Mucosa of descending colon (tissue), 3 donors: ENCODE data around the gene TBC1D32. TPM values are rescaled to one million over a fixed set of nuclear protein-coding genes. Genes with fewer than 3 reads are reported as not detected.

Experiments used
- ATAC-seq: fragments of 200-7000 bp; cut with Tn5 transposase; one replicate; pipeline ENCODE4 v1.9.1; 2020; ENCODE audit warnings: mild to moderate bottlenecking, moderate library complexity
- DNase-seq, 3 donors: peaks; one replicate each; pipeline ENCODE4 v3.0.0-alpha.2; 2020
- H3K36me3 ChIP-seq: fragments of 200-600 bp; one replicate; pipeline ENCODE4 v1.8.0; 2021; ENCODE audit warnings: low read depth, mild to moderate bottlenecking
- H3K4me1 ChIP-seq: fragments of 200-600 bp; one replicate; pipeline ENCODE4 v1.8.0; 2021; ENCODE audit warnings: low read depth, mild to moderate bottlenecking
- H3K4me3 ChIP-seq: fragments of 200-600 bp; one replicate; pipeline ENCODE4 v1.8.0; 2021; ENCODE audit warnings: mild to moderate bottlenecking
- H3K9me3 ChIP-seq: fragments of 200-600 bp; one replicate; pipeline ENCODE4 v1.8.0; 2021; ENCODE audit warnings: mild to moderate bottlenecking
- intact Hi-C, 2 donors: fragments of 100-400 bp; cut with DNase I in 1 of 2; cut with micrococcal nuclease in 1 of 2; formaldehyde crosslinking; loops; one replicate each; pipeline versions ENCODE4 v1.11.0 to v1.11.1; 2022; cut with DNase I, micrococcal nuclease
- total RNA-seq, 3 donors: library from RNA; stranded (reverse); fragmentation: NEBNext Ultra II Directional in 2 of 3; extraction: Animal tissue kit (Norgen Biotek cat#: 25700) in 2 of 3; gene quantifications; one replicate each; pipeline versions ENCODE4 v1.2.1 to v1.2.4, GENCODE V29; 2021 to 2023
- TF ChIP-seq, protein P1 (sequence below): fragments of 200-600 bp; IDR thresholded peaks from one replicate; pipeline ENCODE4 v1.8.0; 2022; ENCODE audit warnings: antibody characterized with exemption, mild to moderate bottlenecking
- donor health status: DM: no; HTN: no; CAD: no; lungs with moderate emphysema.
- donor health status: DM: no; HTN: no; CAD: no.
- donor health status: DM: no; HTN: yes; CAD: no.

Gene TBC1D32
- total RNA-seq, 3 donors from 2014 or later, result 6.0 to 13.2 (median 8.6) TPM

DNA sequence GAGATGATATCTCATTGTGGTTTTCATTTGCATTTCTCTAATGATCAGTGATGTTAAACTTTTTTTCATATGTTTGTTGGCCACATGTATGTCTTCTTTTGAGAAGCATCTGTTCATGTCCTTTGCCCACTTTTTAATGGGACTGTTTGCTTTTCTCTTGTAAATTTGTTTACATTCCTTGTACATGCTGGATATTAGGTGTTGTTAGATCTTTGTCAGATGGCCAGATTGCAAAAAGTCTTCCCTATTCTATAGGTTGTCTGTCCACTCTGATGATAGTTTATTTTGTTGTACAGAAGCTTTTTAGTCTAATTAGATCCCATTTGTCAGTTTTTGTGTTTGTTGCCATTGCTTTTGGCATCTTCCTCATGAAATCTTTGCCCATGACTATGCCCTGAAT is 172.4 kb downstream of the TBC1D32 start:
- Histone ChIP-seq H3K4me1 (no peaks in the 10 kb centered on the region), H3K4me3 (no peak overlapping the region), H3K36me3 (no peaks in the 10 kb centered on the region), H3K9me3 (no peaks in the 10 kb centered on the region)
- no peak for ATAC-seq
- no peak for DNase-seq
- intact Hi-C loops, result no loop called here
- TF ChIP-seq, protein P1, sequence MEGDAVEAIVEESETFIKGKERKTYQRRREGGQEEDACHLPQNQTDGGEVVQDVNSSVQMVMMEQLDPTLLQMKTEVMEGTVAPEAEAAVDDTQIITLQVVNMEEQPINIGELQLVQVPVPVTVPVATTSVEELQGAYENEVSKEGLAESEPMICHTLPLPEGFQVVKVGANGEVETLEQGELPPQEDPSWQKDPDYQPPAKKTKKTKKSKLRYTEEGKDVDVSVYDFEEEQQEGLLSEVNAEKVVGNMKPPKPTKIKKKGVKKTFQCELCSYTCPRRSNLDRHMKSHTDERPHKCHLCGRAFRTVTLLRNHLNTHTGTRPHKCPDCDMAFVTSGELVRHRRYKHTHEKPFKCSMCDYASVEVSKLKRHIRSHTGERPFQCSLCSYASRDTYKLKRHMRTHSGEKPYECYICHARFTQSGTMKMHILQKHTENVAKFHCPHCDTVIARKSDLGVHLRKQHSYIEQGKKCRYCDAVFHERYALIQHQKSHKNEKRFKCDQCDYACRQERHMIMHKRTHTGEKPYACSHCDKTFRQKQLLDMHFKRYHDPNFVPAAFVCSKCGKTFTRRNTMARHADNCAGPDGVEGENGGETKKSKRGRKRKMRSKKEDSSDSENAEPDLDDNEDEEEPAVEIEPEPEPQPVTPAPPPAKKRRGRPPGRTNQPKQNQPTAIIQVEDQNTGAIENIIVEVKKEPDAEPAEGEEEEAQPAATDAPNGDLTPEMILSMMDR, result no peak

DNA sequence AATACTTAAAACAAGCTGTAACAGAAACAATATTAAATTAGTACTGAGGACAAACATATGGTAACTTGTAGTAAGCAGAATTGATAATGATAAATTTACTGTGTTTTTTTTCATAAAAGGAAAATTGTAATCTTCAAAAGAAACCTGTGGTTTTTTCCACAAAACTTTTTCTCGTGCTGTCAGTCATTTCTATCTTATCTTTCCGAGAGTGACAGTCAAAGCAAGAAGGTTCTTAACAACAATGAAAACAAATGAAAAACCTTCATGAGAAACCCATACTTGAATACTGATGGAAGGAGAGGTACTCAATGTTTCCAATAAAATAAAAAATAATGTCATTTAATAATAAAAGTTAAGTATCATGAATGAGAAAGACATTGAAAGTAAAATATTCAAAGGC is 174.0 kb downstream of the TBC1D32 start:
- H3K9me3 ChIP-seq, result no peaks in the 10 kb centered on the region
- no peak for ATAC-seq
- no peak overlapping the region for H3K4me3 ChIP-seq
- DNase-seq, result no peak
- intact Hi-C loops, result no loop called here
- H3K36me3 ChIP-seq, result no peaks in the 10 kb centered on the region
- TF ChIP-seq, protein P1, result no peak
- no peaks in the 10 kb centered on the region for H3K4me1 ChIP-seq

DNA sequence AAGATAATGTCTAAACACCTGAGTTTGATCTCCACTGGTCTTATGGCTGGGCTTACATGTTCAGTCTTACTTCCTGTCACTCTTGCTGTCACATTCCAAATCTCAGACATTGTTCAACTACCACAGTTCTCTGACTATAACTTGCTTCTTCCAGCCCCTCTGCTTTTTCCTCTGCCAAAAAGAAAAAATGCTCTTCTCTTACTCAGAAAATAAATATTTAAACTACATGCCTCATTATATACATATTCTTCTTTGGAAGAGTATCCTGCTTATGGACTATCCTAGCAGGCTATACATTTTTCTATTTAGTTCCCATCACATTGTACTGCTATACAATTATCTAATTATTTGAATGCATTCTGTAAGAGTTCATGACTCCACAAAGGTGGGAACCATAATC is 175.4 kb downstream of the TBC1D32 start:
- no peaks in the 10 kb centered on the region for H3K4me1 ChIP-seq
- intact Hi-C loops, result no loop called here
- TF ChIP-seq, protein P1, result no peak
- ATAC-seq (no peak), DNase-seq (no peak)
- H3K4me3 ChIP-seq, result no peak overlapping the region
- no peaks in the 10 kb centered on the region for H3K36me3 ChIP-seq
- peaks cover 3% of the 10 kb centered on the region for H3K9me3 ChIP-seq

DNA sequence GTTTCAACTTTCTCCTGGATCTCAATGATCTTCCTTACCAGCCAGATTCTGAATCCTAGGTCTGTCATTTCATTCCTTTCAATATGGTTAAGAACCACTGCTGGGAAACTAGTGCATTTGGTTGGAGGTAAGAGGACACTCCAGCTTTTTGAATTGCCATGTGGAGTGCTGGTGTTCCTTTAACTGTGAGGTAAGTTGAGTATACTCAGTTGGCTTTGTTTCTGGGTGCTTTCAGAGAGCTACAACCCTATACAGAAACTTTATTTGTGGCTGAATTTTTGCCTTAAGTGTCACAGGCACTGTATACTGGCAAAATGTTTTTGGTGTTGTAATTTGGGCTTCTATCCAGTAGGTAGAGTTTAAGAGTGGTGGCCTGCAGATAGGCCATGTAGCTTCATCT is 175.8 kb downstream of the TBC1D32 start:
- TF ChIP-seq, protein P1, result no peak
- Histone ChIP-seq H3K9me3 (peaks cover 3% of the 10 kb centered on the region), H3K4me1 (no peaks in the 10 kb centered on the region), H3K36me3 (no peaks in the 10 kb centered on the region), H3K4me3 (no peak overlapping the region)
- intact Hi-C loops, result no loop called here
- DNase-seq (no peak), ATAC-seq (no peak)

DNA sequence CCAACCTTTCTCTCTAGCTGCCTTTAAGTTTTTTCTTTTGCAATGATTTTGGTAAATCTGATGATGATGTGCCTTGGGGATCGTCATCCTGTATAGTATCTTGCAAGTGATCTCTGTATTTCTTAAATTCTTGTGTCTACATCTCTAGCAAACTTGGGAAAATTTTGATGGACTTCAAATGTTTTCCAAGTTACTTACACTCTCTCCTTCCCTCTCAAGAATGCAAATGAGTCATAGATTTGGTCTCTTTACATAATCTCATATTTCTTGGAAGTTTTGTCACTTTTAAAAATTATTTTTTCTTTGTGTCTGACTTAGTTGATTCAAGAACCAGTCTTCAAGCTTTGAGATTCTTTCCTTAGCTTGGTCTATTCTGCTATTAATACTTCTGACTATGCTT is 176.4 kb downstream of the TBC1D32 start:
- H3K4me1 ChIP-seq, result no peaks in the 10 kb centered on the region
- ATAC-seq (no peak), DNase-seq (no peak)
- no peaks in the 10 kb centered on the region for H3K36me3 ChIP-seq
- intact Hi-C loops, result no loop called here
- TF ChIP-seq, protein P1, result no peak
- H3K9me3 ChIP-seq, result peaks cover 7% of the 10 kb centered on the region
- no peak overlapping the region for H3K4me3 ChIP-seq

DNA sequence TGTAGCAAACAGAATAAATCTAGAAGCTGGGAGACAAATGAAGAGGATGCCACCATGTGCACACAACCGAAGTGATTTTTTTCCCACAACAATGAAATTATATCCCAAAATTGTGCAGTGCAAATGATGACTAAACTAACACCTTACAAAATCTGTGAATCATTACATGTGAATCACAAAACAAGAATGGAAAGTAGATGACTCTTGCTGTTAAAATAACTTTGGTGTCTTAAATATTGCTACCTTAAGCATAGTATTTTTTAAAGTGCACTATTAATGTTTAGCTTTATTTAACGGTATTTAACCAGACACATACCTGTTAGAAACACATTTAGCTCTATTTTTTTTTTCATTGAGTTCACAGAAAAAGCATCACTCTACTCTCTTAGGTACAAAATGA is 190.8 kb downstream of the TBC1D32 start:
- no peaks in the 10 kb centered on the region for H3K36me3 ChIP-seq
- ATAC-seq, result no peak
- intact Hi-C loops, result no loop called here
- TF ChIP-seq, protein P1, result no peak
- no peak overlapping the region for H3K4me3 ChIP-seq
- DNase-seq, result no peak
- peaks cover 3% of the 10 kb centered on the region for H3K9me3 ChIP-seq
- H3K4me1 ChIP-seq, result no peaks in the 10 kb centered on the region
